ENCODE data around the gene GJD2.

GJD2 gene

DNA sequence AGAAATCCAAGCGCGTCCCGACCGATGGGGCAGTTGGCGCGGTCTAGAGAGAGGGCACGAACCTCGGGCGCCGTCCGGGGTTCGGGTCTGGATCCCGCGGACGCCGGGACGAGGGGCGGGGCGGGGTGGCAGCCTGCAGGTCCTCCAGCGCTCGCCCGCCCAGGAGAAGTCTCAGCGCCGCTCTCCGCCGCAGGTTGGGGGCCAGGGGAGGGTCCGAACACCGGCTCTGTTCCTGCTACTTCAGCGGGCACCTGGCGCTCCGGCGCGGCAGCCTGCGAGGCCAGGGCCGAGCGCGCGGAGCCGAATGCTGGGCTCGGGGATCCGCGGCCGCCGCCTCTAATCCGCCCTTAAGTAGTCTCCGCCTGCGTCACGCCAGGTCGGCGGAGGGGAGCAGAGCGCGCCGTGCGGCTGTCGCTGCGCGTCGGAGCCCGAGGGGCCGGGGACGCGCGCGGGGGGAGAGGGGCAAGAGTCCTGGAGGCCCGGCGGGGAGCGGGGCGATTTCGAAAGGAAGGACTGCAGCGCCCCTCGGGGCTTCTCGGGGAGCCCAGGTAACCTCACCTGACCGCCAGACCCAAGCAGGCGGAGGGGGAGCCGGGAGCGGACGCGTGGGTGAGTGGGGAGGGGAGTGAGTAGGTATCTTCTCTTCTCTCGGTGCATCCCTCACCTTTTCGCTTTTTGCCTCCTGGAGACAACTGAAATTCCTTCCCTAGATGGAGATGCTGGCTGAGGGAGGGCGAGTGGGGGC, at the start of gene GJD2:
Gene GJD2, minus strand, starts transcription at position 325 of the 745 bp plus-strand sequence. CDS start 510 bp downstream, outside the sequence.
- TF ChIP-seq, protein P1, sequence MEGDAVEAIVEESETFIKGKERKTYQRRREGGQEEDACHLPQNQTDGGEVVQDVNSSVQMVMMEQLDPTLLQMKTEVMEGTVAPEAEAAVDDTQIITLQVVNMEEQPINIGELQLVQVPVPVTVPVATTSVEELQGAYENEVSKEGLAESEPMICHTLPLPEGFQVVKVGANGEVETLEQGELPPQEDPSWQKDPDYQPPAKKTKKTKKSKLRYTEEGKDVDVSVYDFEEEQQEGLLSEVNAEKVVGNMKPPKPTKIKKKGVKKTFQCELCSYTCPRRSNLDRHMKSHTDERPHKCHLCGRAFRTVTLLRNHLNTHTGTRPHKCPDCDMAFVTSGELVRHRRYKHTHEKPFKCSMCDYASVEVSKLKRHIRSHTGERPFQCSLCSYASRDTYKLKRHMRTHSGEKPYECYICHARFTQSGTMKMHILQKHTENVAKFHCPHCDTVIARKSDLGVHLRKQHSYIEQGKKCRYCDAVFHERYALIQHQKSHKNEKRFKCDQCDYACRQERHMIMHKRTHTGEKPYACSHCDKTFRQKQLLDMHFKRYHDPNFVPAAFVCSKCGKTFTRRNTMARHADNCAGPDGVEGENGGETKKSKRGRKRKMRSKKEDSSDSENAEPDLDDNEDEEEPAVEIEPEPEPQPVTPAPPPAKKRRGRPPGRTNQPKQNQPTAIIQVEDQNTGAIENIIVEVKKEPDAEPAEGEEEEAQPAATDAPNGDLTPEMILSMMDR (IDR thresholded peaks at IDR 0.05) = no peak

DNA sequence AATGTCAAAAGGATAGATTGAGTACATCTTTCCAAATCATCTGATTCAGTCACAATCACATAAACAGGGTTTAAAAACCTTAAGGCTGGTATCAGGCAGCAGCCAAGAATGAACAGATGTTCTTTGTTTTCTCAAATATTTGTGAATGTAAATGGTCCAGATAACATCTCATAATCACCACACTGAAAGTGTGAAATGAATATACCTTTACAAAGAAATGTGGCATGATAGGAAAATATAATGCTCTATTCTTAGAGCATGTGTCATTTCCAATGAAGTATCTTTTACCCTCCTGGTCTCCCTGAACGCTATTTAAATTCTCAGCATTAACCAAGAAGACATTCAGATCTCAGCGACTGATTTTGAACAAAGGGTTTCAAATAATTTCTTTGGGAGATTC, 49.3 kb upstream of the GJD2 start:
- TF ChIP-seq, protein P1 (IDR thresholded peaks at IDR 0.05) = no peak

DNA sequence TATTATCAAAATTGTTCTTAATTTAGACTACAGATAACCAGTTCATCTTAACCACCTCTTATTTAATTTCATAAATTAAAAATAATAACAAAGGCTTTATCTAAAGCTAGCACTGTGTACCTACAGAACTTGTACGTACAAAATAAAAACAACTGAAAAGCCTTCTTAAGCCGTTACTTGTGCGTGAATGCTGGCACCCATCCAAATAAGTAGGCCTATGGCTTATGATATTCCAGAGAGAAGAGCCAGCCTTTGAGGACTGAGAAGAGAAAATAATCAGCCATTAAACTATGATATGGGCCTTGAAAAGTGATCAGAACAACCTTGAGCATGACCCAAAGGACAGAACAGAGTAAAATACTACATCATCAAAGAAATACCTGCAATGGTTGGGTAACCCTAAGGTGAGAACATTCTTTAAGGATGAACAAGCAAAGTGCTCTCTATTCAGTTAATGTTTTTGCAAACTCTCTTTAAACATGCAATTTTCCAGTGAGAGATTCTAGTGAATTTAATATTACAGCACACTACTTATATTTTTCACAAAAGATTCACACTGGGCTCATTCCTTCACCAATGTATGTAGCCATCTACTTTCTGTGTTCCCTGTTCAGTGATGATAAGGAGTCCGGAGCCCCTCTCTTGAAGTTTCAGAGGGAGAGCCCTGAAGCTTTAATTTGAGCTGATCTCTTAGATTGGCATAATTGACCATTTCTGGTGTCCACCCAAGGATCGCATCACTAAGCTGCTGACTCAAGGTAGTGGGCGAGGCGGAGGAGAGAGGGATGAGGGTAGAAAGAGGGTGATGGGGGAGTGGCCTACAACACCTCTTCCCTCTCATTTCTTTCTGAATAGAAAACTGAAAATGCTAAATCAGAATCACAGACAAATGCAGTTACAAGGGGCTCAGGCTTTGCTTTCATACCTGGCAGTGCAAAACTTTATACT, 48.3 kb upstream of the GJD2 start:
- TF ChIP-seq, protein P1 (IDR thresholded peaks at IDR 0.05) = no peak

DNA sequence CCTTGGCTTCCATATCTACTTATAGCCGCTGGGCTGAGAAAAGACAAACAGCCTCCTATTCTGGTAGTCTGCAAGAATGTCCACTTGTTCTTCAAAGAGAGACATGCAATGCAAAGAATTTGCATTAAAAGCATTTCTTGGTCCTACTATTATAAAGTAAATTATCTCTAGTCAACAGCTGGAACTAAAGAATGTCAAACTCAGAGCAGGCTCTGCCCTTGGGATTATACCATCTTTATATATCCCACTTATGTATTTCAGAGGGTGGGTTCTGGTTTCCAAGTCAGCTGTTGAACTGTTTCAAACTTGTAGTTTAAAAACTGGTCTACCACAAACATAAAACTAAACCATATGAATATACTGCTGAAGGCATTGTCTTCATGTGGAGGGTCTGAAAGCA, 47.6 kb upstream of the GJD2 start:
- TF ChIP-seq, protein P1 (IDR thresholded peaks at IDR 0.05) = no peak

DNA sequence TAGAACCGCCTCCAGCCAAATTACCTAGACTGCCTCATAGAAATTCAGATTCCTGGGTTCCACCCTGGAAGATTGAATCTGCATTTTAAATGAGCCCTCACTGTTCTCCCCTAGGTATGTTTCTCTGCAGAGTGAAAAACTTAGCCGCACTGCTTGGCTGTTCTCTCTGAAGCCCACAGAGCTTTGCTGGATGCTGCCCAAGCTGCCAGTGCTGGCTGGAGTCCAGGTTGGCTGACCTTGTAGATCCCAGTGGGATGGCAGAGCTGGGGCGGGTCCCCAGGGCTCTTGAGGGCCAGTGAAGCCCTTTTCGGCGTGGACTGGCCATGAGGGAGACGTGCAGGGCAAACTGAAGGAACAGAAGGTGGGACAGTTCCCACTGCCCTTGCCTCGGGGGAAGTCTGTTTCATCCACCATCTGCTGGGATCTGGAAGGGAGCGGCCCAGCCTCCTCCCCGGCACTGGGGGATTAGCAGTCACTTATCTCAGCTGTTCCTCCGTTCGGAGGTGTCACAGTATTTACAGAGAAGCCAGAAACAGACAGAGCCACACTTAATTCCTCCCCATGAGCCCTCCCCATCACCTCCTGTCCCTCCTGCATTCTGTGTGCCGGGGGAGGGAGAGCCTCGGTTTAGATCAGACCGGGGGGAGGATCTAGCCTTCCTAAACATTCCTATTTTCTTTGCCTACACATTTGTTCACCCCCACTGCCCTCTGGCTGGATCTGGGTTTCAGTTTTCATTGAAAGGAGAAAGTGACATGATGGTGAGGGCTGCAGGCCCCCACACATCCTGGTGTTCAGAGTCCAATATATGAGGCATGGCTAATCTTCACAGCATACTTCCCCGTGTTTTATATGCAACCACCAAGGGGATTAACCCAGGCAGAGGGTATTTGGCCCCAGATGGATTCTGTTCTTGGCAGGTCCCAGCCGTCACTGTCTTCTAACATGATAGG, 44.6 kb upstream of the GJD2 start:
- TF ChIP-seq, protein P1 (IDR thresholded peaks at IDR 0.05) = no peak

DNA sequence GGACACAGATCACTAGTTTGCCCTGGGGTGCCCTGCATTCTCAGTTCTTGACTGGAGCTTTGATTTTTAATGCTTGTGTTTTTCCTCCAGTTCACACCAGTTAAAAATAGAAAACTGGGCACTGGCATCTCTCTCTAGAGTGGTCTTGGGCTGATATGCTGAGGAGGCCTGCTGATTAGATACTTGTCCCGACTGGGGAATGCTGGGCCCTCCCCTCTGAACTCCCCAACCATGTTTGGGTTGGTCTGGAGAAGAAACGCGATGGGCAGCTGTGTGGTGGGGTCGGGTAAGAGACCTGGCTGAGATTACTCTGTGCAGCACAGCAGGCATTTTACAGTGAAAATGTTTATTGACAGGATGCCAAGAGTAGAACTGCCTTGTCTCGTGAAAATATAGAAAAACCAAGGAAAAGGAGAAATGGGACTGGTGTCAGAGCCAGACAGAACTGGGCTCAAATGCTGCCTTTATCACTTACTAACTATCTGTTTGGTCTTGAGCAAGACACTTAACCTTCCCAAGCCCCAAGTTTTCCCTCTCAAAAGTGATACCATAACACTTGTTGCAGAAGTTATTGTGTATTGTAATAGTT, 42.1 kb upstream of the GJD2 start:
- TF ChIP-seq, protein P1 (IDR thresholded peaks at IDR 0.05) = no peak
